Measurements from ENCODE around the gene IRF7. TPM values are rescaled to one million over a fixed set of nuclear protein-coding genes. Genes with fewer than 3 reads are reported as not detected.

The IRF7 gene
- total RNA-seq, 6 experiments from 2014 or later: 27.3 to 72.8 (median 47.7) TPM

- TF ChIP-seq POLR2A (IDR thresholded peaks at IDR 0.05): no peak
- TF ChIP-seq, protein P1, sequence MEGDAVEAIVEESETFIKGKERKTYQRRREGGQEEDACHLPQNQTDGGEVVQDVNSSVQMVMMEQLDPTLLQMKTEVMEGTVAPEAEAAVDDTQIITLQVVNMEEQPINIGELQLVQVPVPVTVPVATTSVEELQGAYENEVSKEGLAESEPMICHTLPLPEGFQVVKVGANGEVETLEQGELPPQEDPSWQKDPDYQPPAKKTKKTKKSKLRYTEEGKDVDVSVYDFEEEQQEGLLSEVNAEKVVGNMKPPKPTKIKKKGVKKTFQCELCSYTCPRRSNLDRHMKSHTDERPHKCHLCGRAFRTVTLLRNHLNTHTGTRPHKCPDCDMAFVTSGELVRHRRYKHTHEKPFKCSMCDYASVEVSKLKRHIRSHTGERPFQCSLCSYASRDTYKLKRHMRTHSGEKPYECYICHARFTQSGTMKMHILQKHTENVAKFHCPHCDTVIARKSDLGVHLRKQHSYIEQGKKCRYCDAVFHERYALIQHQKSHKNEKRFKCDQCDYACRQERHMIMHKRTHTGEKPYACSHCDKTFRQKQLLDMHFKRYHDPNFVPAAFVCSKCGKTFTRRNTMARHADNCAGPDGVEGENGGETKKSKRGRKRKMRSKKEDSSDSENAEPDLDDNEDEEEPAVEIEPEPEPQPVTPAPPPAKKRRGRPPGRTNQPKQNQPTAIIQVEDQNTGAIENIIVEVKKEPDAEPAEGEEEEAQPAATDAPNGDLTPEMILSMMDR (IDR thresholded peaks at IDR 0.05): no peak
- no peak for ATAC-seq
- Histone ChIP-seq H3K4me3 (no peak overlapping the region), H3K9me3 (no peaks in the 10 kb centered on the region), H3K36me3 (no peaks in the 10 kb centered on the region), H3K4me1 (peaks cover 0 to 14% (median 4%) of the 10 kb centered on the region in 4 donors), H3K27me3 (no peaks in the 10 kb centered on the region), H3K27ac (no peak overlapping the region)
- intact Hi-C loops (cut with DNase I): no loop called here
- DNase-seq: no peak
- WGBS (ENCODE audit: insufficient coverage, low coverage, low lambda C conversion rate, missing lambda C conversion rate): no CpG with 5 or more reads among the region's 9 CpGs
These were observed 27.6 kb upstream of the IRF7 start for GRCh38 chr11:643366-643765.

DNA sequence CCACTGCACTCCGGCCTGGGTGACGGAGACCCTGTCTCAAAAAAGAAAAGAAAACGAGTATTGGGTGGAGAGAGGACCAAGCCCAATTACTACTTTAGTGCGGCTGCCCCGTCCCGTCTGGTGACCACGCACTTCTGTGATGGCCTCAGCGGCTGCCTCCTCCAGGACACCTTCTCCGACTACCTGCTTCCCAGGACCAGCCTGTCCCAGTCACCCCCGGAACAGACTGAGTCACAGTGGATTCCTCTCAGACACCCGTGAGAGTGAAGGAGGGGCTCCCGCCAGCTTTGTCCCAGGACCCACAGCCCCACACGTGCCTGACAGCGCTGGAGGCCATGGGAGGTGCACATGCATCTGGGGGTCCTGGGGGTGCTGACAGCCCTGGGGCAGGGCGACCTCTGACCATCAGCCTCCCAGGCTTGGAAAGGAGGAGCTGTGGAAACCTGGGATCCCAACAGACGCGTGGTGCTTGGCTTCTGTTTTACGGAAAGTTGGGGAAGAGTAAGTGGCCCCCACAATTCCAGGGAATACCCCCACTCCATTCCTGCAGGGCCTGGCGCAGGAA, 26.1 kb upstream of the IRF7 start:
- H3K4me1 ChIP-seq: peaks cover 0 to 13% (median under 1%) of the 10 kb centered on the region in 4 donors
- H3K4me3 ChIP-seq: no peak overlapping the region
- no peak for TF ChIP-seq POLR2A (IDR thresholded peaks at IDR 0.05)
- TF ChIP-seq, protein P1 (IDR thresholded peaks at IDR 0.05): no peak
- no peaks in the 10 kb centered on the region for H3K9me3 ChIP-seq
- intact Hi-C loops (cut with DNase I): no loop called here
- H3K36me3 ChIP-seq: no peaks in the 10 kb centered on the region
- no peak for DNase-seq
- no peak overlapping the region for H3K27ac ChIP-seq
- no peak for ATAC-seq
- no peaks in the 10 kb centered on the region for H3K27me3 ChIP-seq
- 80% methylated on average over 2 of the region's 19 CpGs for WGBS (ENCODE audit: insufficient coverage, low coverage, low lambda C conversion rate, missing lambda C conversion rate)

DNA sequence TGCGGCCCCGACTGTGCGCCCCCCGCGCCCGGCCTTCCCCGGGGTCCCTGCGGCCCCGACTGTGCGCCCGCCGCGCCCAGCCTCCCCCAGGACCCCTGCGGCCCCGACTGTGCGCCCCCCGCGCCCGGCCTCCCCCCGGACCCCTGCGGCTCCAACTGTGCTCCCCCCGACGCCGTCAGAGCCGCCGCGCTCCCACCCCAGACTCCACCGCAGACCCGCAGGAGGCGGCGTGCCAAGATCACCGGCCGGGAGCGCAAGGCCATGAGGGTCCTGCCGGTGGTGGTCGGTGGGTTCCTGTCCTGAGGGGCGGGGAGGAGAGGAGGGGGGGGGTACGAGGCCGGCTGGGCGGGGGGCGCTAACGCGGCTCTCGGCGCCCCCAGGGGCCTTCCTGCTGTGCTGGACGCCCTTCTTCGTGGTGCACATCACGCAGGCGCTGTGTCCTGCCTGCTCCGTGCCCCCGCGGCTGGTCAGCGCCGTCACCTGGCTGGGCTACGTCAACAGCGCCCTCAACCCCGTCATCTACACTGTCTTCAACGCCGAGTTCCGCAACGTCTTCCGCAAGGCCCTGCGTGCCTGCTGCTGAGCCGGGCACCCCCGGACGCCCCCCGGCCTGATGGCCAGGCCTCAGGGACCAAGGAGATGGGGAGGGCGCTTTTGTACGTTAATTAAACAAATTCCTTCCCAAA, 24.4 kb upstream of the IRF7 start:
- Histone ChIP-seq H3K4me1 (peaks cover 0 to 9% (median 0%) of the 10 kb centered on the region in 4 donors), H3K27ac (no peak overlapping the region), H3K36me3 (no peaks in the 10 kb centered on the region), H3K27me3 (no peaks in the 10 kb centered on the region), H3K9me3 (no peaks in the 10 kb centered on the region), H3K4me3 (no peak overlapping the region)
- no peak for TF ChIP-seq POLR2A (IDR thresholded peaks at IDR 0.05)
- TF ChIP-seq, protein P1 (IDR thresholded peaks at IDR 0.05): no peak
- intact Hi-C loops (cut with DNase I): no loop called here
- DNase-seq (no peak), ATAC-seq (no peak)
- WGBS (ENCODE audit: insufficient coverage, low coverage, low lambda C conversion rate, missing lambda C conversion rate): 50% methylated on average over 3 of the region's 69 CpGs

GRCh38 chr11:639332-639955, 23.7 kb upstream of the IRF7 start:
- ATAC-seq: no peak

More at GRCh38 chr11:639332-639955, 23.7 kb upstream of the IRF7 start:
- intact Hi-C loops (cut with DNase I): no loop called here
- H3K27ac ChIP-seq: no peak overlapping the region
- no peaks in the 10 kb centered on the region for H3K36me3 ChIP-seq
- WGBS (ENCODE audit: insufficient coverage, low coverage, low lambda C conversion rate, missing lambda C conversion rate): no CpG with 5 or more reads among the region's 80 CpGs
- H3K9me3 ChIP-seq: no peaks in the 10 kb centered on the region
- DNase-seq: no peak
- H3K4me1 ChIP-seq: peaks cover 0 to 9% (median 0%) of the 10 kb centered on the region in 4 donors
- TF ChIP-seq, protein P1 (IDR thresholded peaks at IDR 0.05): no peak
- no peak for TF ChIP-seq POLR2A (IDR thresholded peaks at IDR 0.05)
- no peak overlapping the region for H3K4me3 ChIP-seq
- H3K27me3 ChIP-seq: no peaks in the 10 kb centered on the region
